ENCODE data around the gene ZNF212.

GRCh38 chr7:149197675-149198074 is 41.8 kb upstream of the ZNF212 start:
- TF ChIP-seq CTCF (IDR thresholded peaks at IDR 0.05 in 2 of 3, conservative IDR thresholded peaks at IDR 0.05 in 1 of 3; ENCODE audit: insufficient read depth in 2 of 3, low read depth in 1 of 3, low read length in 3 of 3): no peak
- TF ChIP-seq IRF1 (CRISPR knock-in tag; IDR thresholded peaks at IDR 0.05; ENCODE audit: borderline replicate concordance): no peak
- TF ChIP-seq ARID3A (IDR thresholded peaks at IDR 0.05; ENCODE audit: borderline replicate concordance, low read depth, low read length): no peak

All from K562 (cell line).